Glutamatergic neuron (in vitro differentiated cells): ENCODE measurements around the gene UBAC2. TPM values are rescaled to one million over a fixed set of nuclear protein-coding genes. Genes with fewer than 3 reads are reported as not detected.

Experiments
- DNase-seq: peaks from one replicate; pipeline ENCODE4 v3.0.0; 2022
- H3K27ac Mint-ChIP-seq: one replicate; pipeline ENCODE4 v1.8.0; 2020; ENCODE audit warnings: mild to moderate bottlenecking, mixed read lengths, inconsistent platforms; ENCODE audit not compliant: unreplicated experiment
- H3K27me3 Mint-ChIP-seq: one replicate; pipeline ENCODE4 v1.8.0; 2020; ENCODE audit warnings: mild to moderate bottlenecking, moderate library complexity, mixed read lengths, inconsistent platforms; ENCODE audit not compliant: unreplicated experiment
- H3K36me3 Mint-ChIP-seq: one replicate; pipeline ENCODE4 v1.8.0; 2020; ENCODE audit warnings: mild to moderate bottlenecking, mixed read lengths, inconsistent platforms; ENCODE audit not compliant: unreplicated experiment
- H3K4me1 Mint-ChIP-seq: one replicate; pipeline ENCODE4 v1.8.0; 2020; ENCODE audit warnings: mild to moderate bottlenecking, low read depth, mixed read lengths, inconsistent platforms; ENCODE audit not compliant: unreplicated experiment
- H3K4me3 Mint-ChIP-seq: one replicate; pipeline ENCODE4 v1.8.0; 2020; ENCODE audit warnings: mild to moderate bottlenecking, mixed read lengths, inconsistent platforms; ENCODE audit not compliant: unreplicated experiment
- H3K9me3 Mint-ChIP-seq: one replicate; pipeline ENCODE4 v1.8.0; 2020; ENCODE audit warnings: mild to moderate bottlenecking, moderate library complexity, mixed read lengths, inconsistent platforms; ENCODE audit not compliant: unreplicated experiment
- total RNA-seq: library from RNA; stranded (reverse); fragmentation: NEBNext Ultra II Directional; extraction: Animal tissue kit (Norgen Biotek cat#: 25700); gene quantifications from one replicate; pipeline ENCODE4 v1.2.1, GENCODE V29; 2021; ENCODE audit not compliant: unreplicated experiment
- TF ChIP-seq, protein P1 (sequence below): fragments of 200-600 bp; sonication (generic); IDR thresholded peaks from one replicate; pipeline ENCODE4 v1.5.0; 2021; ENCODE audit not compliant: partially characterized antibody, unreplicated experiment

UBAC2 gene
- total RNA-seq, 1 donor from 2014 or later, result 33.3 TPM

DNA sequence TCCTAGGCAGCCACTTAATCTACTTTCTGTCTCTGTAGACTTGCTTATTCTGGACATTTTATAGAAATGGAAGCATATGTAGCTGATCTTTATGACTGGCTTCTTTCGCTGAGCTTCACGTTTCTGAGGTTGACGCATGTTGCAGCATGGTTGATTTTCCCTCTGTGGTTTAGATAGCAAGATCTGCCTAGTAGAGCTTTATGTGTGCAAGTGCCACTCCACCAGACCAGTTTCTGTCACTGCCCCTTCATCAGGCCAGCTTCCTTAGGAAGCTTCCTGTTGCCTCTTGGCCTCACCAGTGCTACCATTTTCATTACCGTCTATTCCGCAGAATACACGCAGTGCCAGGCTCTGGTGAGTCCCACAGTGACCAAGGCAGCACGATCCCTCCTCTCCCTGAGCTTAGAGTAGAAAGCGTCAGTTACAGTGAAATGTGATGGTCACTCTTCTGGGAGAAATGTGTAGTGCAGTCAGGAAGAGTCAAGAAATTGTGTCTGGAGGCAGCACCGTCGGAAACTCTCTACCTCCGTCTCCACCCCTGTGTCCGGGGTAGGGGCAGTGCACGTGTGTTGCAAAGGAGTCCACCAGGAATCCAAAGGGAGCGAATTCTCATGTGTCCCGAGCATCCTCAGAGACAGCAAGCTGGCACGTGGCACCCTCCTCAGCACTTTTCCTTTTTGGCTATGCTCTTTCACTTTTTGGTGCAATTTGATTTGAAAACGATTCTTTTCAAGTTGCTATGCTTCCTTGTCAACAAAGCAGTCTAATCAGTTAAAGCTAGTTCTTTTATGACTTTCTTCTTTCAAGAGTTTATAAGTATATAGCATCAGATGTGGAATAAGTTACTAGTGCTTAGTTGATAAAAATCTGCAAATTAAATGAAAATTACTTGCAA lies 151.9 kb downstream of the UBAC2 start:
- peaks cover 4% of the 10 kb centered on the region for H3K27me3 Mint-ChIP-seq
- DNase-seq, result no peak
- peaks cover 7% of the 10 kb centered on the region for H3K36me3 Mint-ChIP-seq
- TF ChIP-seq, protein P1, sequence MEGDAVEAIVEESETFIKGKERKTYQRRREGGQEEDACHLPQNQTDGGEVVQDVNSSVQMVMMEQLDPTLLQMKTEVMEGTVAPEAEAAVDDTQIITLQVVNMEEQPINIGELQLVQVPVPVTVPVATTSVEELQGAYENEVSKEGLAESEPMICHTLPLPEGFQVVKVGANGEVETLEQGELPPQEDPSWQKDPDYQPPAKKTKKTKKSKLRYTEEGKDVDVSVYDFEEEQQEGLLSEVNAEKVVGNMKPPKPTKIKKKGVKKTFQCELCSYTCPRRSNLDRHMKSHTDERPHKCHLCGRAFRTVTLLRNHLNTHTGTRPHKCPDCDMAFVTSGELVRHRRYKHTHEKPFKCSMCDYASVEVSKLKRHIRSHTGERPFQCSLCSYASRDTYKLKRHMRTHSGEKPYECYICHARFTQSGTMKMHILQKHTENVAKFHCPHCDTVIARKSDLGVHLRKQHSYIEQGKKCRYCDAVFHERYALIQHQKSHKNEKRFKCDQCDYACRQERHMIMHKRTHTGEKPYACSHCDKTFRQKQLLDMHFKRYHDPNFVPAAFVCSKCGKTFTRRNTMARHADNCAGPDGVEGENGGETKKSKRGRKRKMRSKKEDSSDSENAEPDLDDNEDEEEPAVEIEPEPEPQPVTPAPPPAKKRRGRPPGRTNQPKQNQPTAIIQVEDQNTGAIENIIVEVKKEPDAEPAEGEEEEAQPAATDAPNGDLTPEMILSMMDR, result no peak
- H3K4me1 Mint-ChIP-seq, result peaks cover 19% of the 10 kb centered on the region
- H3K4me3 Mint-ChIP-seq, result no peak overlapping the region
- peaks cover 5% of the 10 kb centered on the region for H3K9me3 Mint-ChIP-seq
- H3K27ac Mint-ChIP-seq, result no peak overlapping the region

DNA sequence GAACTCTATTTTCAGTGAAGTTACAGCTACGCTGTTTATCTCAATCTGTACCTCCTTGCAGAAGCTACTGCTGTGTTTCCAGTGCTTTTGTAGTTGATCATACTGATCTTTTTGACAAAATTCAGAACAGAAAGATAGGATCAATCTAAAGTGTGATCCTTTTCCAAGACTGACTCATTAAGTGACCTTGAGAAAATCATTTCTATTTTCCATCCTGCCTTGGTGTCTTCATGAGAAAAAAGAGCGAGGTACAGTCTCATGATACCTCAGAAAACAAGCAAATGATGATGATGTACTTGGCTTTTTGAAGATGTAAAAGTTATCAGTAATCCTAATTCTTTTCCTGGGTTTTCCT lies 152.6 kb downstream of the UBAC2 start:
- H3K9me3 Mint-ChIP-seq, result peaks cover 5% of the 10 kb centered on the region
- TF ChIP-seq, protein P1, result no peak
- peaks cover 7% of the 10 kb centered on the region for H3K36me3 Mint-ChIP-seq
- no peak overlapping the region for H3K4me3 Mint-ChIP-seq
- H3K27ac Mint-ChIP-seq, result no peak overlapping the region
- H3K4me1 Mint-ChIP-seq, result peaks cover 14% of the 10 kb centered on the region
- no peak for DNase-seq
- H3K27me3 Mint-ChIP-seq, result peaks cover 4% of the 10 kb centered on the region

DNA sequence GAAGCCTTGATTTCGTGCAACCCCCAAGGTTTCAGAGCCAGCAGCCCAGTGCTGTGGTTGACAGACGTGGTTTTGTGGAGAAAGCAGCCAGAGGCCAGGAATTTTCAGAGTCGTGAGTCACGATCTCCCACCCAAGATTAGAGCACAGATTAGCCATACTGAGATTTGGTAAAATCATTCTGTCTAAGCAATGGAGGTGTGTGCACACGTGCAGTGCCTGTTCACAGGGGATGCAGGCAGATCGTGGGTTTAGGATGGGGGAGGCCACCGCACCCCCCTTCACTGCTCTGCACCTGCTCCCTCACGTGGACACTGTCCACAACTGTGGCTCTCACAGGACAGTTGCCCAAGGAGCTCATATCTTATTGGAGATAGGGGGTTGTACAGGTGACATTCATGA lies 153.2 kb downstream of the UBAC2 start:
- no peak for DNase-seq

DNA sequence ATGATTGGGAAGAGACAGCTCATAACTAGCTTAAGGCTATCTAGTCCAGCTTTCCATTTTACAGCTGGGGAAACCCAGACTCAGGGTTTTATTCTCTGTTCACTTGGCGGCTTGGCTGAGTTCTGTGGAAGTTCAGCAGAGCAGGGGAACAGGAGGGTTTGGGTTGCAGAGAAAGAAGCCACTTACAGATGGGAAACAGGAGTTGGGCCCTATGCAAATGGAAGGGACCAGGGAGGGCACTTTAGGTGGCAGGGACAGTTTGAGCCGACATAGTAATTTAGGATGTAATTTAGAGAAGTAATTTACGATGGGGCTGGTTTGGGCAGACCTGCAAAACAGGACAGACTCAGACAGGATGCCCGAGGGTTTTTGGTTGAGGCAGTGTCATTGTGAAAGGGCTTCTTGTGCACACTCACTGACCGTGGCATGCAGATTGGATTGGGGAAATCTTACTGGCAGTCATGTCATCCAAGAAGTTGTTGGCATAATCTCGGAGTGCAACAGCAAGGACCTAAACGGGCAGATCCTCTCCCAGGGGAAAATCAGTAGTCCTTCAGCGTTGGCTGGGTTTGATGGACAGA lies 153.8 kb downstream of the UBAC2 start:
- Mint-ChIP-seq H3K4me3 (no peak overlapping the region), H3K9me3 (peaks cover 6% of the 10 kb centered on the region), H3K4me1 (peaks cover 11% of the 10 kb centered on the region), H3K27ac (no peak overlapping the region), H3K36me3 (peaks cover 5% of the 10 kb centered on the region), H3K27me3 (peaks cover 4% of the 10 kb centered on the region)
- TF ChIP-seq, protein P1, result no peak
- no peak for DNase-seq

More for the DNA sequence above, 153.2 kb downstream of the UBAC2 start:
- TF ChIP-seq, protein P1, result no peak
- H3K27me3 Mint-ChIP-seq, result peaks cover 4% of the 10 kb centered on the region
- no peak overlapping the region for H3K4me3 Mint-ChIP-seq
- no peak overlapping the region for H3K27ac Mint-ChIP-seq
- peaks cover 12% of the 10 kb centered on the region for H3K4me1 Mint-ChIP-seq
- H3K36me3 Mint-ChIP-seq, result peaks cover 8% of the 10 kb centered on the region
- peaks cover 5% of the 10 kb centered on the region for H3K9me3 Mint-ChIP-seq
